ENCODE measurements around the gene DNER. TPM values are rescaled to one million over a fixed set of nuclear protein-coding genes. Genes with fewer than 3 reads are reported as not detected.
A peak's percentile ranks its signal among the peaks of the same experiment; 100 is the strongest.

The DNER gene
- total RNA-seq, 2 donors from 2014 or later = 0.27 to 3.3 TPM

GRCh38 chr2:229363185-229363814 lies 351.1 kb downstream of the DNER start:
- no peak for DNase-seq (ENCODE audit: low spot score)
- H3K4me3 ChIP-seq = no peak overlapping the region
- no peaks in the 10 kb centered on the region for H3K27me3 ChIP-seq (replicated peaks; ENCODE audit: insufficient read depth)
- no peaks in the 10 kb centered on the region for H3K9me3 ChIP-seq
- no peak for TF ChIP-seq CTCF (IDR thresholded peaks at IDR 0.05)
- ATAC-seq (ENCODE audit: insufficient number of reproducible peaks, low FRiP score, low read depth) = no peak
- no peaks in the 10 kb centered on the region for H3K36me3 ChIP-seq
- H3K27ac ChIP-seq = peak overlapping the region; percentile 2 to 26
- H3K4me1 ChIP-seq (ENCODE audit: control insufficient read depth in 1 of 2, low read depth in 2 of 2) = peaks cover 0 to 9% of the 10 kb centered on the region in 2 donors

GRCh38 chr2:229350883-229351282 lies 363.5 kb downstream of the DNER start:
- Histone ChIP-seq H3K4me3 (no peak overlapping the region), H3K9me3 (no peaks in the 10 kb centered on the region), H3K36me3 (no peaks in the 10 kb centered on the region), H3K4me1 (ENCODE audit: control insufficient read depth in 1 of 2, low read depth in 2 of 2) (no peaks in the 10 kb centered on the region), H3K27me3 (replicated peaks; ENCODE audit: insufficient read depth) (no peaks in the 10 kb centered on the region), H3K27ac (no peak overlapping the region)
- ATAC-seq (ENCODE audit: insufficient number of reproducible peaks, low FRiP score, low read depth) (no peak), DNase-seq (ENCODE audit: low spot score) (no peak)
- no peak for TF ChIP-seq CTCF (IDR thresholded peaks at IDR 0.05)

- no peak overlapping the region for H3K27ac ChIP-seq
- H3K36me3 ChIP-seq = no peaks in the 10 kb centered on the region
- ATAC-seq (ENCODE audit: insufficient number of reproducible peaks, low FRiP score, low read depth) (no peak), DNase-seq (ENCODE audit: low spot score) (no peak)
- TF ChIP-seq CTCF (IDR thresholded peaks at IDR 0.05) = no peak
- no peaks in the 10 kb centered on the region for H3K27me3 ChIP-seq (replicated peaks; ENCODE audit: insufficient read depth)
- no peaks in the 10 kb centered on the region for H3K4me1 ChIP-seq (ENCODE audit: control insufficient read depth in 1 of 2, low read depth in 2 of 2)
- H3K9me3 ChIP-seq = no peaks in the 10 kb centered on the region
- no peak overlapping the region for H3K4me3 ChIP-seq
These were observed 364.1 kb downstream of the DNER start for GRCh38 chr2:229350117-229350805.

DNA sequence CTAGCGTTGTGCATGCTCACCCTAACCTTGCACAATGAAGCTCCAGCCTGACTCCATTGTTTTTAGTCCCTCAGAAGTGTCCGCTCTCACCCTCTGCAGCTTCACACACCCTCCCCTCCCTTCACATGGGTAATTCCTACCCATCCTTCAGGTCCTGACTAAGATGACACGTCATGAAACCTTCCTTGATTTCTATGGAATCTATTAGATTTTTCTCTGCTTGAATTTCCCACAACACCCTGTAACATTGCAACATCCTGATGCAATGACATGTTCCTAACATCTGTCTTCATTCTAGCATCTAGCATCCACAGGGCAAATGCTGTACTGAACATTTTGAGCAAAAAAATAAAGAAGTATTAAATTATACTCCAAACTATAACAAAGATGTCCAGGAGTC lies 366.2 kb downstream of the DNER start:
- TF ChIP-seq CTCF (IDR thresholded peaks at IDR 0.05) = no peak
- H3K27ac ChIP-seq = no peak overlapping the region
- H3K4me3 ChIP-seq = no peak overlapping the region
- no peak for DNase-seq (ENCODE audit: low spot score)
- no peaks in the 10 kb centered on the region for H3K36me3 ChIP-seq
- H3K4me1 ChIP-seq (ENCODE audit: control insufficient read depth in 1 of 2, low read depth in 2 of 2) = no peaks in the 10 kb centered on the region
- H3K27me3 ChIP-seq (replicated peaks; ENCODE audit: insufficient read depth) = no peaks in the 10 kb centered on the region
- no peak for ATAC-seq (ENCODE audit: insufficient number of reproducible peaks, low FRiP score, low read depth)
- no peaks in the 10 kb centered on the region for H3K9me3 ChIP-seq

DNA sequence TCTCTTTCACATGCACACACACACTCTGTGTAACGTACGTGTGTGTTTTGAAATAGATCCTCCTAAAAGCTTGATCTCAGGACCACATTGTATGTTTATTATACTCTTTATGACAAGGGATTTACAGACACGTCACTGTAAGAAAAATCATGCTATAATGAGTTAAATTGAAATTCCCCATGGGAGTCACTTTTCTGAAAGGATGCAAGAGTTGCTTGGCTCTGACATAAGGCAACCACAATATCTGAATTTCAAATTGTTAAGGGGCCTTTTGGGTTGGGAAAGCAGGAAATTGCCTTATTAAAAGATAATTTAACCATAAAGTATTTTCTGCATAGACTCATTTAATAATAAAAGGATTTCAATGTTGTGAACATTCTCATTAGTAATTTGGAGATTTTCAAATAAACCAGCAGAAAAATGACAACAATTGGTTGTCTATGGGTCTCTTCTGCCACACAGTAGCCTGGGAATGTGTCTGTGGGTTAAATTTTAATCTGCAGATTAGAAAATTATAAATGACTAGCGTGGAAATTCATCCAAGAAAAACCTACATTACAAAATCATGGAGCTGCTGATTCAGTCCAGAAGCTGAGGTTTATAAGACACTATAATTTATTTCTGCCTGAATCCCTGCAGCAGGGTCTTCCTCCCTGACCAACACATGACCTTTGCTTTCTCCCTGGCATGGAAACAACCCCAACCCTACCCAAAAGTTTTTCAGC lies 367.4 kb downstream of the DNER start:
- Histone ChIP-seq H3K36me3 (no peaks in the 10 kb centered on the region), H3K4me1 (ENCODE audit: control insufficient read depth in 1 of 2, low read depth in 2 of 2) (peaks cover 0 to 7% of the 10 kb centered on the region in 2 donors), H3K4me3 (no peak overlapping the region), H3K9me3 (no peaks in the 10 kb centered on the region), H3K27me3 (replicated peaks; ENCODE audit: insufficient read depth) (no peaks in the 10 kb centered on the region), H3K27ac (no peak overlapping the region)
- DNase-seq (ENCODE audit: low spot score) (no peak), ATAC-seq (ENCODE audit: insufficient number of reproducible peaks, low FRiP score, low read depth) (no peak)
- TF ChIP-seq CTCF (IDR thresholded peaks at IDR 0.05) = no peak
